KOPT-K1 (cell line): ENCODE results near the gene C8G.

ENCODE experiments used
- H3K27ac ChIP-seq: fragments of 200-600 bp; sonication (generic); 2 replicates; pipeline ENCODE4 v1.5.1; 2016; ENCODE audit warnings: antibody characterized with exemption, mild to moderate bottlenecking, low read depth, low read length; ENCODE audit not compliant: poor library complexity, severe bottlenecking
- H3K36me3 ChIP-seq: fragments of 200-600 bp; sonication (generic); 2 replicates; pipeline ENCODE4 v1.5.1; 2017; ENCODE audit warnings: antibody characterized with exemption, mild to moderate bottlenecking, low read length, moderate library complexity; ENCODE audit not compliant: insufficient read depth
- H3K9me3 ChIP-seq: fragments of 200-600 bp; sonication (generic); 2 replicates; pipeline ENCODE4 v1.5.1; 2017; ENCODE audit warnings: antibody characterized with exemption, low read length, mild to moderate bottlenecking; ENCODE audit not compliant: insufficient read depth, poor library complexity, severe bottlenecking

The C8G gene

GRCh38 chr9:136942112-136942880 lies 2.7 kb upstream of the C8G start:
- no peak overlapping the region for H3K27ac ChIP-seq
- H3K9me3 ChIP-seq: no peaks in the 10 kb centered on the region
- H3K36me3 ChIP-seq: peaks cover 45% of the 10 kb centered on the region; the same call in 1 of the 2 replicates

- Histone ChIP-seq H3K9me3 (no peaks in the 10 kb centered on the region), H3K36me3 (peaks cover 40% of the 10 kb centered on the region; the same call in 1 of the 2 replicates), H3K27ac (no peak overlapping the region)
These were observed 2.2 kb upstream of the C8G start for GRCh38 chr9:136942881-136943230.

- Histone ChIP-seq H3K27ac (peak overlapping the region; percentile 85), H3K36me3 (peaks cover 37% of the 10 kb centered on the region; the same call in 1 of the 2 replicates), H3K9me3 (no peaks in the 10 kb centered on the region)
These were observed 1.5 kb upstream of the C8G start for GRCh38 chr9:136943291-136944211.

GRCh38 chr9:136944212-136944518 lies 878 bp upstream of the C8G start:
- H3K27ac ChIP-seq: peak overlapping the region; percentile 85
- no peaks in the 10 kb centered on the region for H3K9me3 ChIP-seq
- peaks cover 35% of the 10 kb centered on the region; the same call in 1 of the 2 replicates for H3K36me3 ChIP-seq

- H3K27ac ChIP-seq: no peak overlapping the region
- H3K36me3 ChIP-seq: peaks cover 21% of the 10 kb centered on the region; the same call in 1 of the 2 replicates
- no peaks in the 10 kb centered on the region for H3K9me3 ChIP-seq
These were observed 537 bp downstream of the C8G start for GRCh38 chr9:136945333-136946227.

- Histone ChIP-seq H3K36me3 (peaks cover 12% of the 10 kb centered on the region; the same call in 1 of the 2 replicates), H3K27ac (no peak overlapping the region), H3K9me3 (no peaks in the 10 kb centered on the region)
These were observed 1.4 kb downstream of the C8G start for GRCh38 chr9:136946228-136947027.

GRCh38 chr9:136947028-136947891 lies 2.2 kb downstream of the C8G start:
- H3K9me3 ChIP-seq: no peaks in the 10 kb centered on the region
- H3K36me3 ChIP-seq: peaks cover 4% of the 10 kb centered on the region; the same call in 1 of the 2 replicates
- H3K27ac ChIP-seq: no peak overlapping the region

GRCh38 chr9:136947955-136948510 lies 3.0 kb downstream of the C8G start:
- Histone ChIP-seq H3K9me3 (no peaks in the 10 kb centered on the region), H3K27ac (no peak overlapping the region), H3K36me3 (no peaks in the 10 kb centered on the region)

GRCh38 chr9:136949239-136949816 lies 4.3 kb downstream of the C8G start:
- Histone ChIP-seq H3K27ac (peak overlapping the region; percentile 70), H3K36me3 (no peaks in the 10 kb centered on the region), H3K9me3 (no peaks in the 10 kb centered on the region)

GRCh38 chr9:136949817-136950655 lies 5.0 kb downstream of the C8G start:
- Histone ChIP-seq H3K27ac (peak overlapping the region; percentile 70), H3K9me3 (no peaks in the 10 kb centered on the region), H3K36me3 (no peaks in the 10 kb centered on the region)

GRCh38 chr9:136950656-136951276 lies 5.7 kb downstream of the C8G start:
- Histone ChIP-seq H3K27ac (peak overlapping the region; percentile 70), H3K36me3 (no peaks in the 10 kb centered on the region), H3K9me3 (no peaks in the 10 kb centered on the region)
